ENCODE data around the gene MMP23B.
"Not testable (repeated sequence)": the region's sequence is repeated elsewhere in the genome, so short reads cannot be mapped to it uniquely, and the experiment has no call there.

- TF ChIP-seq CTCF, POLR2AphosphoS5, POLR2A (IDR thresholded peaks at IDR 0.05): not testable (repeated sequence)
These were observed 1.4 kb downstream of the MMP23B start for GRCh38 chr1:1633409-1633808.
